K562 (cell line): ENCODE measurements around the gene DGUOK. TPM values are rescaled to one million over a fixed set of nuclear protein-coding genes. Genes with fewer than 3 reads are reported as not detected.

Experiments
- ATAC-seq: fragments of 200-7000 bp; cut with Tn5 transposase; 3 replicates; pipeline ENCODE4 v1.9.1; 2020; ENCODE audit warnings: moderate library complexity
- BruUV-seq: library from RNA; stranded (reverse); fragments of 400-500 nt; replicated peaks from 2 replicates; lab custom pipeline; 2021; lab: Mats Ljungman, UMichigan
- CTCF ChIA-PET: fragments of 300-600 bp; formaldehyde crosslinking; extraction: SDS; loops from one replicate; lab custom pipeline; 2021; ENCODE audit warnings: low intra/inter-chr PET ratio; lab: Yijun Ruan, JAX
- POLR2A ChIA-PET: fragments of 300-600, 350-650 bp; sonication (Branson Sonifier 250); formaldehyde crosslinking; extraction: SDS; loops from one replicate; lab custom pipeline; 2021; ENCODE audit warnings: antibody characterized with exemption, inconsistent platforms; lab: Yijun Ruan, JAX
- DNase-seq, 4 experiments: peaks; one replicate each; pipeline versions ENCODE4 v3.0.0 to v3.0.0-alpha.2; 2011 to 2018; ENCODE audit warnings: low spot score in 3 of 4, mixed read lengths in 3 of 4; ENCODE audit errors: extremely low read depth in 1 of 4
- FAIRE-seq: peaks from 2 replicates; lab custom pipeline; 2011; peaks lifted over from hg19 to GRCh38; lab: Jason Lieb, UNC
- H2AFZ ChIP-seq: 2 replicates; pipeline ENCODE4 v1.6.0; 2011; ENCODE audit warnings: low read depth, low read length, control low read depth, inconsistent platforms
- H3K27ac ChIP-seq: fragments of 200-600 bp; 3 replicates; pipeline ENCODE4 v1.8.0; 2011; ENCODE audit warnings: low read depth, mild to moderate bottlenecking, control low read depth, inconsistent platforms, low read length, moderate library complexity, mixed read lengths; ENCODE audit errors: extremely low read depth
- H3K27me3 ChIP-seq, 2 experiments: fragments of 300-600 bp in 1 of 2; 2 replicates in 1 of 2; 3 replicates in 1 of 2; pipeline versions ENCODE4 v1.6.0 to v1.8.0; 2011; ENCODE audit warnings: inconsistent platforms in 2 of 2, low read length in 2 of 2, mild to moderate bottlenecking in 1 of 2, mixed read lengths in 1 of 2, moderate library complexity in 1 of 2; ENCODE audit not compliant: control insufficient read depth in 2 of 2, insufficient read depth in 2 of 2
- H3K36me3 ChIP-seq: fragments of 300-600 bp; 3 replicates; pipeline ENCODE4 v1.8.0; 2011; ENCODE audit warnings: mild to moderate bottlenecking, low read length, inconsistent platforms; ENCODE audit not compliant: control insufficient read depth, insufficient read depth
- H3K4me1 ChIP-seq, 2 experiments: fragments of 200-600 bp in 1 of 2; replicated peaks in 1 of 2; 2 replicates in 1 of 2; 3 replicates in 1 of 2; pipeline versions ENCODE4 v1.5.1 to v1.8.0; 2011; ENCODE audit warnings: inconsistent platforms in 2 of 2, low read length in 2 of 2, mild to moderate bottlenecking in 1 of 2, mixed read lengths in 1 of 2, moderate library complexity in 1 of 2; ENCODE audit not compliant: control insufficient read depth in 2 of 2, insufficient read depth in 2 of 2
- H3K4me2 ChIP-seq: 2 replicates; pipeline ENCODE4 v1.6.1; 2011; ENCODE audit warnings: low read length, control low read depth, inconsistent platforms, mixed read lengths; ENCODE audit not compliant: insufficient read depth
- H3K4me3 ChIP-seq: fragments of 200-600 bp; sonication (generic), shearing (Covaris generic); 2 replicates; pipeline ENCODE4 v1.5.1; 2016; ENCODE audit warnings: control low read depth, inconsistent platforms
- H3K79me2 ChIP-seq: fragments of 200-600 bp; 3 replicates; pipeline ENCODE4 v1.8.0; 2011; ENCODE audit warnings: low read length, inconsistent platforms; ENCODE audit not compliant: control insufficient read depth, insufficient read depth
- H3K9ac ChIP-seq, 2 experiments: 2 replicates each; pipeline versions ENCODE4 v1.6.0 to v1.6.1; 2011; ENCODE audit warnings: low read depth in 2 of 2, low read length in 2 of 2, control low read depth in 1 of 2, inconsistent platforms in 1 of 2, mild to moderate bottlenecking in 1 of 2, mixed read lengths in 1 of 2; ENCODE audit not compliant: insufficient read depth in 1 of 2
- H3K9me1 ChIP-seq: one replicate; pipeline ENCODE4 v1.6.0; 2011; ENCODE audit warnings: inconsistent platforms, mild to moderate bottlenecking, low read length, moderate library complexity; ENCODE audit not compliant: control insufficient read depth, insufficient read depth
- H3K9me3 ChIP-seq: replicated peaks from 2 replicates; pipeline ENCODE4 v1.5.1; 2011; ENCODE audit warnings: low read depth, low read length, inconsistent platforms; ENCODE audit not compliant: control insufficient read depth, insufficient read depth
- H4K20me1 ChIP-seq: replicated peaks from 2 replicates; pipeline ENCODE4 v1.6.1; 2011; ENCODE audit warnings: low read length, inconsistent platforms, mixed read lengths; ENCODE audit not compliant: control insufficient read depth, insufficient read depth
- DMBX1 ChIP-seq: fragments of 250-450 bp; sonication (Bioruptor Pico); IDR thresholded peaks from 2 replicates; pipeline ENCODE4 v1.8.0; 2022; ENCODE audit warnings: inconsistent platforms, mild to moderate bottlenecking, moderate library complexity, borderline replicate concordance
- HDGF ChIP-seq: fragments of 450-650 bp; IDR thresholded peaks from 2 replicates; pipeline ENCODE4 v1.6.1; 2016
- HMBOX1 ChIP-seq: sonication (generic); IDR thresholded peaks from 2 replicates; pipeline ENCODE4 v1.6.1; 2016
- NR3C1 ChIP-seq: sonication (generic); formaldehyde crosslinking; IDR thresholded peaks from 2 replicates; pipeline ENCODE4 v1.8.1; 2022; ENCODE audit warnings: missing genetic modification reagents
- POLR2A ChIP-seq: fragments of 450-650 bp; conservative IDR thresholded peaks from 2 replicates; pipeline ENCODE4 v1.6.1; 2016
- XRCC4 ChIP-seq: IDR thresholded peaks from one replicate; pipeline ENCODE4 v1.6.1; 2011; ENCODE audit not compliant: insufficient read depth, insufficient read length; ENCODE audit errors: extremely low read depth
- ZBTB7A ChIP-seq: IDR thresholded peaks from 2 replicates; pipeline ENCODE4 v1.6.1; 2011; ENCODE audit warnings: low read depth, mild to moderate bottlenecking, low read length, moderate library complexity, borderline replicate concordance; ENCODE audit not compliant: control insufficient read depth
- ZNF146 ChIP-seq: IDR thresholded peaks from one replicate; pipeline ENCODE4 v1.6.1; 2018; ENCODE audit warnings: missing compliant biosample characterization; ENCODE audit not compliant: unreplicated experiment
- ZNF436 ChIP-seq: fragments of 250-450, 450-650 bp; sonication (Bioruptor Pico); formaldehyde crosslinking; IDR thresholded peaks from 2 replicates; pipeline ENCODE4 v1.7.0; 2020; ENCODE audit warnings: mild to moderate bottlenecking
- ZNF830 ChIP-seq: fragments of 250-450 bp; sonication (Bioruptor Pico); IDR thresholded peaks from 2 replicates; pipeline ENCODE4 v1.5.0; 2021; ENCODE audit warnings: mild to moderate bottlenecking
- WGBS: fragments of 100-300 bp; shearing (Covaris generic); methylation state at CpG from one replicate; pipeline ENCODE4 v1.1.6; 2016; ENCODE audit warnings: low coverage, mixed read lengths; ENCODE audit not compliant: insufficient coverage; ENCODE audit errors: missing lambda C conversion rate; 5-methylcytosine and 5-hydroxymethylcytosine counted together
- in situ Hi-C: fragments of 300-500 bp; cut with MboI; formaldehyde crosslinking; loops from 4 replicates; pipeline ENCODE4 v1.15.0; 2018; ENCODE audit warnings: inconsistent platforms, mixed read lengths
- intact Hi-C: fragments of 100-400 bp; cut with micrococcal nuclease; formaldehyde crosslinking; loops from 2 replicates; pipeline ENCODE4 v1.14.2; 2022
- polyA plus RNA-seq, 8 experiments: library from polyadenylated mRNA; depleted of rRNA in 4 of 8; stranded (reverse) in 5 of 8; unstranded in 3 of 8; fragments of >200 nt; fragmentation: Nextera tagmentation in 2 of 8; fragmentation: Illumina TruSeq in 1 of 8; extraction: Ambion mirVana in 2 of 8; extraction: Trizol in 1 of 8; gene quantifications; 2 replicates each; pipeline versions ENCODE4 v1.2.1 to v1.2.3, GENCODE V29; 2011 to 2014; ENCODE audit warnings: inconsistent platforms in 1 of 8, missing spikeins in 1 of 8
- total RNA-seq, 7 experiments: library from RNA; depleted of rRNA in 6 of 7; stranded (reverse); fragments of >200 nt in 6 of 7; fragmentation: Illumina TruSeq in 2 of 7; extraction: Trizol in 2 of 7; gene quantifications; 2 replicates each; pipeline versions ENCODE4 v1.2.1 to v1.2.3, GENCODE V29; 2011 to 2021; ENCODE audit warnings: low replicate concordance in 1 of 7
- TF ChIP-seq, protein P1 (sequence below): fragments of 450-650 bp; formaldehyde crosslinking; IDR thresholded peaks from 2 replicates; pipeline ENCODE4 v1.4.0; 2022; ENCODE audit warnings: missing genetic modification characterization

DGUOK gene
- total and polyA plus RNA-seq, 9 of the 15 experiments (the other 6 are each of a cell fraction or from before 2014, with no cell fraction given): 67.0 to 288 (median 126) TPM

DNA sequence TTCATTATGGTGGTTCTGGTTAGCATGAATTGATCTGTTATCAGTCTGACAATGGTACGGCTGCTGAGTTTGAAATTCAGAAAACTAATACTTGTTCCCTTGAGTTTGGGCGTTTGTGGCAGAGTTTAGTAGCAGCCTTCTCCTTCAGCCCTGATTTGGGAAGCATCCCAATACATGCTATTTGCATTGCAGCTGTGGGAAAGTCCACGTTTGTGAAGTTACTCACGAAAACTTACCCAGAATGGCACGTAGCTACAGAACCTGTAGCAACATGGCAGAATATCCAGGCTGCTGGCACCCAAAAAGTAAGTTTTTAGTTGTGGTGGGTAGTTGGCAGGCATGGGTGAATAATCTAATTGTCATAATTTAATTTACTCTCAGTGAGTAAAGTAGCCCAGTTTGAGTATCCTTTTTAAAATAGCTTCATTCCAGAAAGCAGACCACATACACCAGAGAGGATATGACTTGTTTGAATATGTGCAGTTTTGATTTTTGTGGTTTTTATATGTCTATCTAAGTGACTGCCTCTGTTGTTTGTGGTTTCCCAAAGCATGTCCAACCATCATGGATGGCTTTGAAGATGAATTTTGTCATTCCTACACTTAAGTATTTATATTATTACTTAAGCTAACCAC lies 12.2 kb downstream of the DGUOK start:
- CTCF ChIA-PET: no interaction called here
- Histone ChIP-seq H3K79me2 (peaks cover 88% of the 10 kb centered on the region), H3K4me2 (no peak overlapping the region), H3K9me3 (no peaks in the 10 kb centered on the region), H3K4me1 (peaks cover 0 to 5% of the 10 kb centered on the region in 2 experiments; a peak in 2 of 5 replicates), H3K9ac (no peak overlapping the region), H3K27ac (no peak overlapping the region), H3K4me3 (no peak overlapping the region), H3K27me3 (no peaks in the 10 kb centered on the region), H2AFZ (no peak overlapping the region), H4K20me1 (peaks cover 18% of the 10 kb centered on the region), H3K9me1 (peaks cover 3% of the 10 kb centered on the region), H3K36me3 (peaks cover 73% of the 10 kb centered on the region)
- intact Hi-C loops: no loop called here
- in situ Hi-C loops: no loop called here
- POLR2A ChIA-PET: interaction anchor here (1.1 to 2.0 kb wide), 3 partner anchors 9 to 20 kb away, joined by 3 to 6 read pairs (median 3); no protein-coding TSS in a partner anchor
- FAIRE-seq (no peak), ATAC-seq (no peak), DNase-seq (no peak)
- BruUV-seq: no TSS peak
- WGBS: 78% methylated on average over 5 of the region's 5 CpGs
- no peak for TF ChIP-seq NR3C1 (CRISPR knock-in tag)
- no peak for TF ChIP-seq HDGF
- TF ChIP-seq ZNF436 (CRISPR knock-in tag): no peak
- no peak for TF ChIP-seq ZBTB7A
- TF ChIP-seq HMBOX1: no peak
- TF ChIP-seq ZNF146: no peak
- no peak for TF ChIP-seq ZNF830
- TF ChIP-seq POLR2A: no peak
- no peak for TF ChIP-seq XRCC4
- TF ChIP-seq DMBX1: no peak
- TF ChIP-seq, protein P1, sequence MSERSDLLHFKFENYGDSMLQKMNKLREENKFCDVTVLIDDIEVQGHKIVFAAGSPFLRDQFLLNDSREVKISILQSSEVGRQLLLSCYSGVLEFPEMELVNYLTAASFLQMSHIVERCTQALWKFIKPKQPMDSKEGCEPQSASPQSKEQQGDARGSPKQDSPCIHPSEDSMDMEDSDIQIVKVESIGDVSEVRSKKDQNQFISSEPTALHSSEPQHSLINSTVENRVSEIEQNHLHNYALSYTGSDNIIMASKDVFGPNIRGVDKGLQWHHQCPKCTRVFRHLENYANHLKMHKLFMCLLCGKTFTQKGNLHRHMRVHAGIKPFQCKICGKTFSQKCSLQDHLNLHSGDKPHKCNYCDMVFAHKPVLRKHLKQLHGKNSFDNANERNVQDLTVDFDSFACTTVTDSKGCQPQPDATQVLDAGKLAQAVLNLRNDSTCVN (CRISPR knock-in tag): no peak
